ENCODE results near the gene SCUBE1. TPM values are rescaled to one million over a fixed set of nuclear protein-coding genes. Genes with fewer than 3 reads are reported as not detected.

SCUBE1 gene
- total and polyA plus RNA-seq, 10 of the 15 experiments (the other 5 are each of a cell fraction or from before 2014, with no cell fraction given): not detected

DNA sequence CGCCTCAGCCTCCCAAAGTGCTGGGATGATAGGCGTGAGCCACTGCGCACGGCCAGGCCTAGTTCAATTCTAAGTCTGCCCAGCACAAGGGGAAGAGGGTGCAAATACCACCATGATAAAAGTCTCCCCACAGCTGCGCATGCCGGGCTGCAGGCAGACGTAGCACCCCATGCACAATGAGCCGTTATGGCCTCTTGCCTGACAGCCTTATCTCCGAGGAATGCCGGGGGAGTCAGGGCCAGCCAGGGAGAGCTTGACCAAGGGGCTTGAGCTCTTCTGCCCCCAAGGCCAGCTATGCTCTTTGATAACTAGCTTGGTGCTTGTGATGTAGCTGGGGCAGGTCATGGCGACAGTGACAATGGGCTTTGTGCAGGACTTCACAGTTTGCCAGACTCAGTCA, 13.7 kb upstream of the SCUBE1 start:
- WGBS (ENCODE audit: insufficient coverage, insufficient replicate concordance, low lambda C conversion rate, missing lambda C conversion rate): 82% methylated on average over 11 of the region's 11 CpGs
- Histone ChIP-seq H3K9me3 (replicated peaks; ENCODE audit: control insufficient read depth, insufficient read depth, low read length) (no peaks in the 10 kb centered on the region), H2AFZ (ENCODE audit: control insufficient read depth, low read depth, low read length) (no peak overlapping the region), H3K4me2 (ENCODE audit: control insufficient read depth, insufficient read depth) (no peak overlapping the region), H3K27me3 (replicated peaks in 1 of 2; ENCODE audit: control insufficient read depth in 2 of 2, insufficient read depth in 2 of 2, low read length in 1 of 2) (no peaks in the 10 kb centered on the region; a peak in 3 of 4 replicates), H3K27ac (ENCODE audit: control insufficient read depth, insufficient read depth) (no peak overlapping the region), H4K20me1 (ENCODE audit: control insufficient read depth, insufficient read depth) (no peaks in the 10 kb centered on the region), H3K9ac (ENCODE audit: control insufficient read depth, insufficient read depth, low read length) (no peak overlapping the region), H3K36me3 (ENCODE audit: control insufficient read depth in 2 of 2, insufficient read depth in 2 of 2, low read length in 1 of 2) (no peaks in the 10 kb centered on the region), H3K79me2 (ENCODE audit: control insufficient read depth, insufficient read depth, low read length) (no peaks in the 10 kb centered on the region), H3K4me1 (ENCODE audit: control insufficient read depth, insufficient read depth, low read length) (peaks cover 1% of the 10 kb centered on the region; the same call in 1 of the 2 replicates), H3K4me3 (no peak overlapping the region)
- ATAC-seq: no peak
- TF ChIP-seq CEBPB (IDR thresholded peaks at IDR 0.05; ENCODE audit: borderline replicate concordance in 1 of 2, low read depth in 2 of 2, low read length in 2 of 2) (no peak), RB1 (IDR thresholded peaks at IDR 0.05; ENCODE audit: borderline replicate concordance) (no peak), KLF5 (IDR thresholded peaks at IDR 0.05; ENCODE audit: partially characterized antibody) (no peak), PAX5 (IDR thresholded peaks at IDR 0.05; ENCODE audit: borderline replicate concordance, low read depth, low read length) (no peak), FOXM1 (IDR thresholded peaks at IDR 0.05; ENCODE audit: low read depth, low read length) (no peak), BRCA1 (IDR thresholded peaks at IDR 0.05; ENCODE audit: low read depth, low read length) (no peak), ETV6 (conservative IDR thresholded peaks at IDR 0.05 in 1 of 2, IDR thresholded peaks at IDR 0.05 in 1 of 2; ENCODE audit: borderline replicate concordance in 1 of 2, low read depth in 1 of 2) (no peak), HDAC2 (IDR thresholded peaks at IDR 0.05) (no peak), POU2F2 (IDR thresholded peaks at IDR 0.05; ENCODE audit: borderline replicate concordance, low read depth, low read length) (no peak), ATF7 (IDR thresholded peaks at IDR 0.05; ENCODE audit: low read depth) (no peak), MTA3 (IDR thresholded peaks at IDR 0.05; ENCODE audit: borderline replicate concordance, low read length) (no peak)
- TF ChIP-seq, protein P1, sequence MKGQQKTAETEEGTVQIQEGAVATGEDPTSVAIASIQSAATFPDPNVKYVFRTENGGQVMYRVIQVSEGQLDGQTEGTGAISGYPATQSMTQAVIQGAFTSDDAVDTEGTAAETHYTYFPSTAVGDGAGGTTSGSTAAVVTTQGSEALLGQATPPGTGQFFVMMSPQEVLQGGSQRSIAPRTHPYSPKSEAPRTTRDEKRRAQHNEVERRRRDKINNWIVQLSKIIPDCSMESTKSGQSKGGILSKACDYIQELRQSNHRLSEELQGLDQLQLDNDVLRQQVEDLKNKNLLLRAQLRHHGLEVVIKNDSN (IDR thresholded peaks at IDR 0.05; ENCODE audit: borderline replicate concordance, extremely low read length, insufficient read depth, low read depth, low read length): no peak
- TF ChIP-seq, protein P2, sequence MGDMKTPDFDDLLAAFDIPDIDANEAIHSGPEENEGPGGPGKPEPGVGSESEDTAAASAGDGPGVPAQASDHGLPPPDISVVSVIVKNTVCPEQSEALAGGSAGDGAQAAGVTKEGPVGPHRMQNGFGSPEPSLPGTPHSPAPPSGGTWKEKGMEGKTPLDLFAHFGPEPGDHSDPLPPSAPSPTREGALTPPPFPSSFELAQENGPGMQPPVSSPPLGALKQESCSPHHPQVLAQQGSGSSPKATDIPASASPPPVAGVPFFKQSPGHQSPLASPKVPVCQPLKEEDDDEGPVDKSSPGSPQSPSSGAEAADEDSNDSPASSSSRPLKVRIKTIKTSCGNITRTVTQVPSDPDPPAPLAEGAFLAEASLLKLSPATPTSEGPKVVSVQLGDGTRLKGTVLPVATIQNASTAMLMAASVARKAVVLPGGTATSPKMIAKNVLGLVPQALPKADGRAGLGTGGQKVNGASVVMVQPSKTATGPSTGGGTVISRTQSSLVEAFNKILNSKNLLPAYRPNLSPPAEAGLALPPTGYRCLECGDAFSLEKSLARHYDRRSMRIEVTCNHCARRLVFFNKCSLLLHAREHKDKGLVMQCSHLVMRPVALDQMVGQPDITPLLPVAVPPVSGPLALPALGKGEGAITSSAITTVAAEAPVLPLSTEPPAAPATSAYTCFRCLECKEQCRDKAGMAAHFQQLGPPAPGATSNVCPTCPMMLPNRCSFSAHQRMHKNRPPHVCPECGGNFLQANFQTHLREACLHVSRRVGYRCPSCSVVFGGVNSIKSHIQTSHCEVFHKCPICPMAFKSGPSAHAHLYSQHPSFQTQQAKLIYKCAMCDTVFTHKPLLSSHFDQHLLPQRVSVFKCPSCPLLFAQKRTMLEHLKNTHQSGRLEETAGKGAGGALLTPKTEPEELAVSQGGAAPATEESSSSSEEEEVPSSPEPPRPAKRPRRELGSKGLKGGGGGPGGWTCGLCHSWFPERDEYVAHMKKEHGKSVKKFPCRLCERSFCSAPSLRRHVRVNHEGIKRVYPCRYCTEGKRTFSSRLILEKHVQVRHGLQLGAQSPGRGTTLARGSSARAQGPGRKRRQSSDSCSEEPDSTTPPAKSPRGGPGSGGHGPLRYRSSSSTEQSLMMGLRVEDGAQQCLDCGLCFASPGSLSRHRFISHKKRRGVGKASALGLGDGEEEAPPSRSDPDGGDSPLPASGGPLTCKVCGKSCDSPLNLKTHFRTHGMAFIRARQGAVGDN (IDR thresholded peaks at IDR 0.05): no peak
- TF ChIP-seq, protein P3, sequence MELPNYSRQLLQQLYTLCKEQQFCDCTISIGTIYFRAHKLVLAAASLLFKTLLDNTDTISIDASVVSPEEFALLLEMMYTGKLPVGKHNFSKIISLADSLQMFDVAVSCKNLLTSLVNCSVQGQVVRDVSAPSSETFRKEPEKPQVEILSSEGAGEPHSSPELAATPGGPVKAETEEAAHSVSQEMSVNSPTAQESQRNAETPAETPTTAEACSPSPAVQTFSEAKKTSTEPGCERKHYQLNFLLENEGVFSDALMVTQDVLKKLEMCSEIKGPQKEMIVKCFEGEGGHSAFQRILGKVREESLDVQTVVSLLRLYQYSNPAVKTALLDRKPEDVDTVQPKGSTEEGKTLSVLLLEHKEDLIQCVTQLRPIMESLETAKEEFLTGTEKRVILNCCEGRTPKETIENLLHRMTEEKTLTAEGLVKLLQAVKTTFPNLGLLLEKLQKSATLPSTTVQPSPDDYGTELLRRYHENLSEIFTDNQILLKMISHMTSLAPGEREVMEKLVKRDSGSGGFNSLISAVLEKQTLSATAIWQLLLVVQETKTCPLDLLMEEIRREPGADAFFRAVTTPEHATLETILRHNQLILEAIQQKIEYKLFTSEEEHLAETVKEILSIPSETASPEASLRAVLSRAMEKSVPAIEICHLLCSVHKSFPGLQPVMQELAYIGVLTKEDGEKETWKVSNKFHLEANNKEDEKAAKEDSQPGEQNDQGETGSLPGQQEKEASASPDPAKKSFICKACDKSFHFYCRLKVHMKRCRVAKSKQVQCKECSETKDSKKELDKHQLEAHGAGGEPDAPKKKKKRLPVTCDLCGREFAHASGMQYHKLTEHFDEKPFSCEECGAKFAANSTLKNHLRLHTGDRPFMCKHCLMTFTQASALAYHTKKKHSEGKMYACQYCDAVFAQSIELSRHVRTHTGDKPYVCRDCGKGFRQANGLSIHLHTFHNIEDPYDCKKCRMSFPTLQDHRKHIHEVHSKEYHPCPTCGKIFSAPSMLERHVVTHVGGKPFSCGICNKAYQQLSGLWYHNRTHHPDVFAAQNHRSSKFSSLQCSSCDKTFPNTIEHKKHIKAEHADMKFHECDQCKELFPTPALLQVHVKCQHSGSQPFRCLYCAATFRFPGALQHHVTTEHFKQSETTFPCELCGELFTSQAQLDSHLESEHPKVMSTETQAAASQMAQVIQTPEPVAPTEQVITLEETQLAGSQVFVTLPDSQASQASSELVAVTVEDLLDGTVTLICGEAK (IDR thresholded peaks at IDR 0.05; ENCODE audit: borderline replicate concordance): no peak
- SMC1A ChIA-PET (ENCODE audit: uncharacterized antibody, unreplicated experiment): no interaction called here
- CTCF ChIA-PET: interaction anchor here (2.5 kb wide), 1 partner anchor 10 kb away, joined by 9 read pairs; no protein-coding TSS in a partner anchor
- RAD21 ChIA-PET (ENCODE audit: unreplicated experiment): no interaction called here
- POLR2A ChIA-PET: no interaction called here
- in situ Hi-C loops (cut with MboI): no loop called here
- no peak for DNase-seq (ENCODE audit: low read depth, low spot score)
- intact Hi-C loops (cut with micrococcal nuclease; ENCODE audit: unreplicated experiment): no loop called here
- FAIRE-seq: no peak
- no TSS peak for BruUV-seq (replicated peaks)

All from GM12878 (cell line).